Measurements from ENCODE around the gene RBMS1. TPM values are rescaled to one million over a fixed set of nuclear protein-coding genes. Genes with fewer than 3 reads are reported as not detected.
A peak's percentile ranks its signal among the peaks of the same experiment; 100 is the strongest.
"Not testable (repeated sequence)": the region's sequence is repeated elsewhere in the genome, so short reads cannot be mapped to it uniquely, and the experiment has no call there.

RBMS1 gene
- total RNA-seq, 1 experiment from 2014 or later, result 38.8 TPM

GRCh38 chr2:160490733-160491685, 2.6 kb downstream of the RBMS1 start:
- Histone ChIP-seq H2AFZ (ENCODE audit: low read length) (no peak overlapping the region), H3F3A (ENCODE audit: low read length, unreplicated experiment) (no peaks in the 10 kb centered on the region), H3K4me2 (ENCODE audit: low read length) (peak overlapping the region; percentile 88), H3K79me2 (ENCODE audit: low read length) (peaks cover 73% of the 10 kb centered on the region), H3K4me3 (ENCODE audit: low read length) (peak overlapping the region; percentile 93), H3K4me1 (ENCODE audit: insufficient read depth, low read length) (peaks cover 32% of the 10 kb centered on the region; the same call in 1 of the 2 replicates), H3K27ac (ENCODE audit: low read length) (peak overlapping the region; percentile 84; the same call in 1 of the 2 replicates), H3K27me3 (ENCODE audit: low read length) (no peaks in the 10 kb centered on the region), H4K20me1 (ENCODE audit: low read length) (peaks cover 3% of the 10 kb centered on the region; the same call in 1 of the 2 replicates), H3K9ac (ENCODE audit: low read length) (peak overlapping the region; percentile 92), H3K36me3 (ENCODE audit: low read depth, low read length) (no peaks in the 10 kb centered on the region), H3K9me2 (replicated peaks; ENCODE audit: low read length) (no peaks in the 10 kb centered on the region), H3K9me3 (ENCODE audit: low read length) (no peaks in the 10 kb centered on the region)
- intact Hi-C loops (cut with micrococcal nuclease), result loop anchor here (5.0 to 10.0 kb wide), 7 partner anchors 71 to 481 kb away; no protein-coding TSS in a partner anchor
- no peak for TF ChIP-seq EZH2 (IDR thresholded peaks at IDR 0.05; ENCODE audit: low read length, unreplicated experiment)
- TF ChIP-seq CTCF (conservative IDR thresholded peaks at IDR 0.05; ENCODE audit: low read depth, low read length), result no peak
- no peak for TF ChIP-seq EZH2phosphoT487 (IDR thresholded peaks at IDR 0.05; ENCODE audit: borderline replicate concordance, low read length)
- POLR2A ChIA-PET (ENCODE audit: unreplicated experiment), result no interaction called here
- DNase-seq, result no peak
- ATAC-seq, result no peak
- BruUV-seq (replicated peaks), result no TSS peak
- CTCF ChIA-PET, result no interaction called here

- H3K9me3 ChIP-seq (ENCODE audit: low read length), result no peaks in the 10 kb centered on the region
- H3F3A ChIP-seq (ENCODE audit: low read length, unreplicated experiment), result no peaks in the 10 kb centered on the region
- peaks cover 27% of the 10 kb centered on the region; the same call in 1 of the 2 replicates for H3K4me1 ChIP-seq (ENCODE audit: insufficient read depth, low read length)
- CTCF ChIA-PET, result no interaction called here
- DNase-seq, result peak; percentile 35
- H3K4me3 ChIP-seq (ENCODE audit: low read length), result no peak overlapping the region
- no peaks in the 10 kb centered on the region for H3K9me2 ChIP-seq (replicated peaks; ENCODE audit: low read length)
- no peaks in the 10 kb centered on the region for H3K27me3 ChIP-seq (ENCODE audit: low read length)
- H3K4me2 ChIP-seq (ENCODE audit: low read length), result 0 out of 2 replicates have a peak overlapping the region, but pooled peaks have one; percentile 36
- peaks cover 3% of the 10 kb centered on the region; the same call in 1 of the 2 replicates for H4K20me1 ChIP-seq (ENCODE audit: low read length)
- TF ChIP-seq CTCF (conservative IDR thresholded peaks at IDR 0.05; ENCODE audit: low read depth, low read length) (no peak), EZH2 (IDR thresholded peaks at IDR 0.05; ENCODE audit: low read length, unreplicated experiment) (no peak), EZH2phosphoT487 (IDR thresholded peaks at IDR 0.05; ENCODE audit: borderline replicate concordance, low read length) (no peak)
- no peak for ATAC-seq
- H3K9ac ChIP-seq (ENCODE audit: low read length), result no peak overlapping the region
- no TSS peak for BruUV-seq (replicated peaks)
- intact Hi-C loops (cut with micrococcal nuclease), result no loop called here
- no peak overlapping the region for H2AFZ ChIP-seq (ENCODE audit: low read length)
- peaks cover 89% of the 10 kb centered on the region for H3K79me2 ChIP-seq (ENCODE audit: low read length)
- POLR2A ChIA-PET (ENCODE audit: unreplicated experiment), result no interaction called here
- no peaks in the 10 kb centered on the region for H3K36me3 ChIP-seq (ENCODE audit: low read depth, low read length)
- H3K27ac ChIP-seq (ENCODE audit: low read length), result no peak overlapping the region
Measured at GRCh38 chr2:160489111-160489510, 4.5 kb downstream of the RBMS1 start.

DNA sequence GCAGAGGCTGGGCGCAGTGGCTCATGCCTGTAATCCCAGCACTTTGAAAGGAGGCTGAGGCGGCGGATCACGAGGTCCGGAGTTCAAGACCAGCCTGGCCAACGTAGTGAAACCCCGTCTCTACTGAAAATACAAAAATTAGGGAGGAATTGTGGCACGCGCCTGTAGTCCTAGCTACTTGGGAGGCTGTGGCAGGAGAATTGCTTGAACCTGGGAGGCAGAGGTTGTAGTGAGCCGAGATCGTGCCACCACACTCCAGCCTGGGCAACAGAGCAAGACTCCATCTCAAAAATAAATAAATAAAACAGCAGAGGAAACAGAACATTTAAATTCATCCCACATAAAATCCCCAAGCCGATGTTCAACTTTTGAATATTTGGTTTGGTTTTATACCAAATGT, 5.3 kb downstream of the RBMS1 start:
- BruUV-seq (replicated peaks); H4K20me1 ChIP-seq (ENCODE audit: low read length); intact Hi-C loops (cut with micrococcal nuclease); H3K27ac ChIP-seq (ENCODE audit: low read length); H3K4me2 ChIP-seq (ENCODE audit: low read length); CTCF ChIA-PET; H2AFZ ChIP-seq (ENCODE audit: low read length); ATAC-seq; H3K9me3 ChIP-seq (ENCODE audit: low read length); POLR2A ChIA-PET (ENCODE audit: unreplicated experiment); H3K4me3 ChIP-seq (ENCODE audit: low read length); H3K27me3 ChIP-seq (ENCODE audit: low read length); H3K36me3 ChIP-seq (ENCODE audit: low read depth, low read length); H3F3A ChIP-seq (ENCODE audit: low read length, unreplicated experiment); DNase-seq; H3K9me2 ChIP-seq (replicated peaks; ENCODE audit: low read length); H3K9ac ChIP-seq (ENCODE audit: low read length): not testable (repeated sequence)
- Histone ChIP-seq H3K4me1 (ENCODE audit: insufficient read depth, low read length) (peaks cover 27% of the 10 kb centered on the region; the same call in 1 of the 2 replicates), H3K79me2 (ENCODE audit: low read length) (peaks cover 97% of the 10 kb centered on the region)
